Measurements from ENCODE around the gene CNGA2. TPM values are rescaled to one million over a fixed set of nuclear protein-coding genes. Genes with fewer than 3 reads are reported as not detected.

Gene CNGA2
- total and polyA plus RNA-seq, 10 of the 15 experiments (the other 5 are each of a cell fraction or from before 2014, with no cell fraction given), result not detected

GRCh38 chrX:151793886-151794285 is 59.3 kb downstream of the CNGA2 start:
- ChIA-PET RAD21 (ENCODE audit: unreplicated experiment) (no interaction called here), SMC1A (ENCODE audit: uncharacterized antibody, unreplicated experiment) (no interaction called here), CTCF (no interaction called here), POLR2A (no interaction called here)
- Histone ChIP-seq H3K4me1 (ENCODE audit: control insufficient read depth, insufficient read depth, low read length) (no peaks in the 10 kb centered on the region), H3K4me3 (no peak overlapping the region), H3K9ac (ENCODE audit: control insufficient read depth, insufficient read depth, low read length) (no peak overlapping the region), H3K27me3 (replicated peaks in 1 of 2; ENCODE audit: control insufficient read depth in 2 of 2, insufficient read depth in 2 of 2, low read length in 1 of 2) (no peaks in the 10 kb centered on the region), H3K9me3 (replicated peaks; ENCODE audit: control insufficient read depth, insufficient read depth, low read length) (no peaks in the 10 kb centered on the region), H3K36me3 (ENCODE audit: control insufficient read depth in 2 of 2, insufficient read depth in 2 of 2, low read length in 1 of 2) (no peaks in the 10 kb centered on the region), H3K27ac (ENCODE audit: control insufficient read depth, insufficient read depth) (no peak overlapping the region), H3K4me2 (ENCODE audit: control insufficient read depth, insufficient read depth) (no peak overlapping the region), H3K79me2 (ENCODE audit: control insufficient read depth, insufficient read depth, low read length) (no peaks in the 10 kb centered on the region), H2AFZ (ENCODE audit: control insufficient read depth, low read depth, low read length) (no peak overlapping the region), H4K20me1 (ENCODE audit: control insufficient read depth, insufficient read depth) (no peaks in the 10 kb centered on the region)
- ATAC-seq, result no peak
- intact Hi-C loops (cut with micrococcal nuclease; ENCODE audit: unreplicated experiment) (no loop called here), in situ Hi-C loops (cut with MboI) (no loop called here)
- no peak for TF ChIP-seq LARP7 (IDR thresholded peaks at IDR 0.05)
- TF ChIP-seq SMAD5 (IDR thresholded peaks at IDR 0.05; ENCODE audit: low read depth), result no peak
- no peak for TF ChIP-seq CBX5 (IDR thresholded peaks at IDR 0.05; ENCODE audit: low read depth)
- no peak for TF ChIP-seq SPI1 (IDR thresholded peaks at IDR 0.05; ENCODE audit: borderline replicate concordance, insufficient read depth, low read depth, low read length)
- no peak for TF ChIP-seq CBX3 (IDR thresholded peaks at IDR 0.05; ENCODE audit: borderline replicate concordance, low read depth)
- TF ChIP-seq, protein P1, sequence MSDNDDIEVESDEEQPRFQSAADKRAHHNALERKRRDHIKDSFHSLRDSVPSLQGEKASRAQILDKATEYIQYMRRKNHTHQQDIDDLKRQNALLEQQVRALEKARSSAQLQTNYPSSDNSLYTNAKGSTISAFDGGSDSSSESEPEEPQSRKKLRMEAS (IDR thresholded peaks at IDR 0.05; ENCODE audit: low read depth, low read length), result no peak
- BruUV-seq (replicated peaks), result no TSS peak
- WGBS (ENCODE audit: insufficient coverage, insufficient replicate concordance, low lambda C conversion rate, missing lambda C conversion rate), result 5% methylated on average over 3 of the region's 3 CpGs
- FAIRE-seq, result no peak
- DNase-seq (ENCODE audit: low read depth, low spot score), result no peak

Other genes with a start within 250 kb of the CNGA2 start
- gene PASD1, start 171.1 kb upstream of the CNGA2 start, total RNA-seq (2014; rRNA removed), result under 0.01 TPM in 1 of 2 replicates, not detected in the other
- not detected in 2 replicates for gene PASD1, start 171.1 kb upstream of the CNGA2 start, total RNA-seq (2014; rRNA removed; fragmentation: Illumina TruSeq; extraction: Trizol)
- gene PASD1, start 171.1 kb upstream of the CNGA2 start, total RNA-seq (2021), result not detected in 2 replicates
- not detected in 2 replicates for gene PASD1, start 171.1 kb upstream of the CNGA2 start, polyA plus RNA-seq (2011; rRNA removed)
- 0.01 TPM in 1 of 2 replicates, not detected in the other for gene PASD1, start 171.1 kb upstream of the CNGA2 start, polyA plus RNA-seq (2014; fragmentation: Illumina TruSeq; extraction: Trizol)
- not detected for gene PASD1, start 171.1 kb upstream of the CNGA2 start, polyA plus RNA-seq (2014; fragmentation: Nextera tagmentation; extraction: Ambion mirVana)
- not detected in 2 replicates for gene PASD1, start 171.1 kb upstream of the CNGA2 start, polyA plus RNA-seq (2014; rRNA removed)
- not detected for gene PASD1, start 171.1 kb upstream of the CNGA2 start, polyA plus RNA-seq (2016; fragmentation: Nextera tagmentation; extraction: Ambion mirVana)
- gene PRRG3, start 39.3 kb upstream of the CNGA2 start, total RNA-seq (2014; rRNA removed), result not detected in 2 replicates
- gene PRRG3, start 39.3 kb upstream of the CNGA2 start, total RNA-seq (2014; rRNA removed; fragmentation: Illumina TruSeq; extraction: Trizol), result not detected in 2 replicates
- gene PRRG3, start 39.3 kb upstream of the CNGA2 start, total RNA-seq (2021), result not detected in 2 replicates
- gene PRRG3, start 39.3 kb upstream of the CNGA2 start, polyA plus RNA-seq (2011; rRNA removed), result not detected in 2 replicates
- gene PRRG3, start 39.3 kb upstream of the CNGA2 start, polyA plus RNA-seq (2014; fragmentation: Illumina TruSeq; extraction: Trizol), result not detected in 2 replicates
- gene PRRG3, start 39.3 kb upstream of the CNGA2 start, polyA plus RNA-seq (2014; fragmentation: Nextera tagmentation; extraction: Ambion mirVana), result under 1 TPM in 1 of 2 experiments, not detected in 1; under 0.01 TPM
- not detected in 2 replicates for gene PRRG3, start 39.3 kb upstream of the CNGA2 start, polyA plus RNA-seq (2014; rRNA removed)
- not detected for gene PRRG3, start 39.3 kb upstream of the CNGA2 start, polyA plus RNA-seq (2016; fragmentation: Nextera tagmentation; extraction: Ambion mirVana)
- not detected in 2 replicates for gene FATE1, start 18.7 kb upstream of the CNGA2 start, total RNA-seq (2014; rRNA removed)
- not detected in 2 replicates for gene FATE1, start 18.7 kb upstream of the CNGA2 start, total RNA-seq (2014; rRNA removed; fragmentation: Illumina TruSeq; extraction: Trizol)
- not detected in 2 replicates for gene FATE1, start 18.7 kb upstream of the CNGA2 start, total RNA-seq (2021)
- not detected in 2 replicates for gene FATE1, start 18.7 kb upstream of the CNGA2 start, polyA plus RNA-seq (2011; rRNA removed)
- gene FATE1, start 18.7 kb upstream of the CNGA2 start, polyA plus RNA-seq (2014; fragmentation: Illumina TruSeq; extraction: Trizol), result not detected in 2 replicates
- gene FATE1, start 18.7 kb upstream of the CNGA2 start, polyA plus RNA-seq (2014; fragmentation: Nextera tagmentation; extraction: Ambion mirVana), result not detected
- not detected in 2 replicates for gene FATE1, start 18.7 kb upstream of the CNGA2 start, polyA plus RNA-seq (2014; rRNA removed)
- gene FATE1, start 18.7 kb upstream of the CNGA2 start, polyA plus RNA-seq (2016; fragmentation: Nextera tagmentation; extraction: Ambion mirVana), result under 1 TPM; 0.26 to 0.28 TPM
- gene MAGEA4, start 178.1 kb downstream of the CNGA2 start, total RNA-seq (2014; rRNA removed), result not detected in 2 replicates
- gene MAGEA4, start 178.1 kb downstream of the CNGA2 start, total RNA-seq (2014; rRNA removed; fragmentation: Illumina TruSeq; extraction: Trizol), result not detected in 2 replicates
- gene MAGEA4, start 178.1 kb downstream of the CNGA2 start, total RNA-seq (2021), result not detected in 2 replicates
- gene MAGEA4, start 178.1 kb downstream of the CNGA2 start, polyA plus RNA-seq (2011; rRNA removed), result 0.06 TPM in 1 of 2 replicates, not detected in the other
- gene MAGEA4, start 178.1 kb downstream of the CNGA2 start, polyA plus RNA-seq (2014; fragmentation: Illumina TruSeq; extraction: Trizol), result not detected in 2 replicates
- not detected for gene MAGEA4, start 178.1 kb downstream of the CNGA2 start, polyA plus RNA-seq (2014; fragmentation: Nextera tagmentation; extraction: Ambion mirVana)
- gene MAGEA4, start 178.1 kb downstream of the CNGA2 start, polyA plus RNA-seq (2014; rRNA removed), result not detected in 2 replicates
- gene MAGEA4, start 178.1 kb downstream of the CNGA2 start, polyA plus RNA-seq (2016; fragmentation: Nextera tagmentation; extraction: Ambion mirVana), result not detected
- gene GABRE, start 239.9 kb downstream of the CNGA2 start, total RNA-seq (2014; rRNA removed), result not detected in 2 replicates
- gene GABRE, start 239.9 kb downstream of the CNGA2 start, total RNA-seq (2014; rRNA removed; fragmentation: Illumina TruSeq; extraction: Trizol), result not detected in 2 replicates
- 0.11 and 0.15 TPM in 2 replicates for gene GABRE, start 239.9 kb downstream of the CNGA2 start, total RNA-seq (2021)
- 0.10 TPM in 1 of 2 replicates, not detected in the other for gene GABRE, start 239.9 kb downstream of the CNGA2 start, polyA plus RNA-seq (2011; rRNA removed)
- gene GABRE, start 239.9 kb downstream of the CNGA2 start, polyA plus RNA-seq (2014; fragmentation: Illumina TruSeq; extraction: Trizol), result 0.01 TPM in 1 of 2 replicates, not detected in the other
- gene GABRE, start 239.9 kb downstream of the CNGA2 start, polyA plus RNA-seq (2014; fragmentation: Nextera tagmentation; extraction: Ambion mirVana), result not detected
- gene GABRE, start 239.9 kb downstream of the CNGA2 start, polyA plus RNA-seq (2014; rRNA removed), result 0.10 TPM in 1 of 2 replicates, not detected in the other
- not detected for gene GABRE, start 239.9 kb downstream of the CNGA2 start, polyA plus RNA-seq (2016; fragmentation: Nextera tagmentation; extraction: Ambion mirVana)

All from GM12878 (cell line).